Measurements from ENCODE around the gene TAF1B. TPM values are rescaled to one million over a fixed set of nuclear protein-coding genes. Genes with fewer than 3 reads are reported as not detected.

Gene TAF1B
- total and polyA plus RNA-seq, 2 donors from 2014 or later = 8.8 to 27.7 TPM

DNA sequence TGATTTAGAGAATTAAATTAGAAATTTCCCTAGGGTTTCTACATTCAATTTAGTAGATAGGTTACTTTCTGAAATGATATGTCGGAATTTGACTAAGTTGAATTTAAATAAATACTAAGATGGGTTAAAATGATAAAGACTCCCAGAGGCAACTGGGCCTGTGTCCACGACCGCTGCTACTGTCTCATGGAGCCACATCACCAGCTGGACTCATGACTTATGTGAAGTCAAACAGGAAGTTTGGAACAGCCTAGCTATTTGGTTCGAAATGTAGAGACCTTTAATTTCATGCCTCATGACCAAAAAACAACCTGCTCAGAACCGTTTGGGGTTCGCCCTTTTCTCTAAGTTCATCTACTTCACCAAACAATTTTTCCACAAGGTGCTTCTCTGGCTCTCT, 130.4 kb downstream of the TAF1B start:
- intact Hi-C loops (cut with DNase I) = no loop called here
- DNase-seq (no peak), FAIRE-seq (no peak)
- no peak overlapping the region for H3K27ac ChIP-seq (ENCODE audit: low read depth in 2 of 2, low read length in 2 of 2)
- H3K9me3 ChIP-seq (ENCODE audit: control insufficient read depth in 2 of 3, insufficient read depth in 1 of 3, low read length in 3 of 3) = no peaks in the 10 kb centered on the region
- no peak overlapping the region for H3K4me3 ChIP-seq (ENCODE audit: low read length in 3 of 3)
- no peak overlapping the region for H3K9ac ChIP-seq (ENCODE audit: low read length in 3 of 3)
- H3K27me3 ChIP-seq (ENCODE audit: control insufficient read depth, insufficient read depth, low read length) = no peaks in the 10 kb centered on the region
- peaks cover 0 to 11% (median 0%) of the 10 kb centered on the region in 3 donors for H3K36me3 ChIP-seq (ENCODE audit: control insufficient read depth in 2 of 3, insufficient read depth in 3 of 3, low read length in 3 of 3)
- H3K4me1 ChIP-seq (ENCODE audit: control insufficient read depth in 2 of 3, insufficient read depth in 2 of 3, low read depth in 1 of 3, low read length in 3 of 3) = no peaks in the 10 kb centered on the region
- TF ChIP-seq, protein P1, sequence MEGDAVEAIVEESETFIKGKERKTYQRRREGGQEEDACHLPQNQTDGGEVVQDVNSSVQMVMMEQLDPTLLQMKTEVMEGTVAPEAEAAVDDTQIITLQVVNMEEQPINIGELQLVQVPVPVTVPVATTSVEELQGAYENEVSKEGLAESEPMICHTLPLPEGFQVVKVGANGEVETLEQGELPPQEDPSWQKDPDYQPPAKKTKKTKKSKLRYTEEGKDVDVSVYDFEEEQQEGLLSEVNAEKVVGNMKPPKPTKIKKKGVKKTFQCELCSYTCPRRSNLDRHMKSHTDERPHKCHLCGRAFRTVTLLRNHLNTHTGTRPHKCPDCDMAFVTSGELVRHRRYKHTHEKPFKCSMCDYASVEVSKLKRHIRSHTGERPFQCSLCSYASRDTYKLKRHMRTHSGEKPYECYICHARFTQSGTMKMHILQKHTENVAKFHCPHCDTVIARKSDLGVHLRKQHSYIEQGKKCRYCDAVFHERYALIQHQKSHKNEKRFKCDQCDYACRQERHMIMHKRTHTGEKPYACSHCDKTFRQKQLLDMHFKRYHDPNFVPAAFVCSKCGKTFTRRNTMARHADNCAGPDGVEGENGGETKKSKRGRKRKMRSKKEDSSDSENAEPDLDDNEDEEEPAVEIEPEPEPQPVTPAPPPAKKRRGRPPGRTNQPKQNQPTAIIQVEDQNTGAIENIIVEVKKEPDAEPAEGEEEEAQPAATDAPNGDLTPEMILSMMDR (IDR thresholded peaks at IDR 0.05; ENCODE audit: borderline replicate concordance, extremely low read depth, insufficient read depth) = no peak

DNA sequence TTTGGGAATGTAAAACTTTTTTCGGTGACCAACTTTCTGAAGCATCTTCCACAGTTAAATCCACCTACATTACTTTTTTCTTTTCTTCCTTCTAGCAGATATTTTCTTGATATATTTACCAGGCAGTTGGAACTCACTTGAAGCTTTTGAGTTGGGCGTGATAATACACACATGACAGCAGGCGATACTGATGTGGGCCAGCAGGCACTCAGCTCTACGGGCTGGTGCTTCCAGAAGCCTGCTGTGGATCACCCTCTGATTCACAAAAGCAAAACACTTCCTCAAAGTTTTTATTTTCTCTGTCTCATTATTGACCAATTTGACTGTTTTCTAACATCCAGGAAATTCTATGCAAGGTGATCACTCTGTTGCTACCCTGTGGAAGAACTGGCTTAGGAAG, 131.1 kb downstream of the TAF1B start:
- H3K9me3 ChIP-seq (ENCODE audit: control insufficient read depth in 2 of 3, insufficient read depth in 1 of 3, low read length in 3 of 3) = no peaks in the 10 kb centered on the region
- intact Hi-C loops (cut with DNase I) = no loop called here
- no peaks in the 10 kb centered on the region for H3K27me3 ChIP-seq (ENCODE audit: control insufficient read depth, insufficient read depth, low read length)
- no peak overlapping the region for H3K9ac ChIP-seq (ENCODE audit: low read length in 3 of 3)
- no peak for FAIRE-seq
- peaks cover 0 to 11% (median 0%) of the 10 kb centered on the region in 3 donors for H3K36me3 ChIP-seq (ENCODE audit: control insufficient read depth in 2 of 3, insufficient read depth in 3 of 3, low read length in 3 of 3)
- no peak overlapping the region for H3K4me3 ChIP-seq (ENCODE audit: low read length in 3 of 3)
- no peak overlapping the region for H3K27ac ChIP-seq (ENCODE audit: low read depth in 2 of 2, low read length in 2 of 2)
- no peak for DNase-seq
- TF ChIP-seq, protein P1 (IDR thresholded peaks at IDR 0.05; ENCODE audit: borderline replicate concordance, extremely low read depth, insufficient read depth) = no peak
- H3K4me1 ChIP-seq (ENCODE audit: control insufficient read depth in 2 of 3, insufficient read depth in 2 of 3, low read depth in 1 of 3, low read length in 3 of 3) = no peaks in the 10 kb centered on the region

DNA sequence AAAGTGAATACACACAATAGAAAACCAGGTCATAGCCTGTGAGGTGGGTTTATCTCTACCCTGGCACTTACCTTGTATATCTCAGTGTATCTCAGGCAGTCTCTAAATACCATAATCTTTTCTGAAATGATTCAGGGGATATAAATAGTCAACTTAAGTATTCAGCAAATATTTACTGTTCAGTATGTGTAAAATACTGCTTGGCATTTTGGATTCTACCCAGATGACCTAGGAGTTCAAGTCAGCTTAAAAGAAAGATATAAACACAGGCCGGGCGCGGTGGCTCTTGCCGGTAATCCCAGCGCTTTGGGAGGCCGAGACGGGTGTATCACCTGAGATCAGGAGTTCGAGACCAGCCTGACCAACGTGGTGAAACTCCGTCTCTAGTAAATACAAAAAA, 132.1 kb downstream of the TAF1B start:
- Histone ChIP-seq H3K9ac (ENCODE audit: low read length in 3 of 3) (no peak overlapping the region), H3K27me3 (ENCODE audit: control insufficient read depth, insufficient read depth, low read length) (no peaks in the 10 kb centered on the region), H3K36me3 (ENCODE audit: control insufficient read depth in 2 of 3, insufficient read depth in 3 of 3, low read length in 3 of 3) (peaks cover 0 to 11% (median 0%) of the 10 kb centered on the region in 3 donors), H3K4me1 (ENCODE audit: control insufficient read depth in 2 of 3, insufficient read depth in 2 of 3, low read depth in 1 of 3, low read length in 3 of 3) (no peaks in the 10 kb centered on the region), H3K4me3 (ENCODE audit: low read length in 3 of 3) (no peak overlapping the region), H3K27ac (ENCODE audit: low read depth in 2 of 2, low read length in 2 of 2) (no peak overlapping the region), H3K9me3 (ENCODE audit: control insufficient read depth in 2 of 3, insufficient read depth in 1 of 3, low read length in 3 of 3) (no peaks in the 10 kb centered on the region)
- intact Hi-C loops (cut with DNase I) = no loop called here
- DNase-seq (no peak), FAIRE-seq (no peak)
- TF ChIP-seq, protein P1 (IDR thresholded peaks at IDR 0.05; ENCODE audit: borderline replicate concordance, extremely low read depth, insufficient read depth) = no peak

DNA sequence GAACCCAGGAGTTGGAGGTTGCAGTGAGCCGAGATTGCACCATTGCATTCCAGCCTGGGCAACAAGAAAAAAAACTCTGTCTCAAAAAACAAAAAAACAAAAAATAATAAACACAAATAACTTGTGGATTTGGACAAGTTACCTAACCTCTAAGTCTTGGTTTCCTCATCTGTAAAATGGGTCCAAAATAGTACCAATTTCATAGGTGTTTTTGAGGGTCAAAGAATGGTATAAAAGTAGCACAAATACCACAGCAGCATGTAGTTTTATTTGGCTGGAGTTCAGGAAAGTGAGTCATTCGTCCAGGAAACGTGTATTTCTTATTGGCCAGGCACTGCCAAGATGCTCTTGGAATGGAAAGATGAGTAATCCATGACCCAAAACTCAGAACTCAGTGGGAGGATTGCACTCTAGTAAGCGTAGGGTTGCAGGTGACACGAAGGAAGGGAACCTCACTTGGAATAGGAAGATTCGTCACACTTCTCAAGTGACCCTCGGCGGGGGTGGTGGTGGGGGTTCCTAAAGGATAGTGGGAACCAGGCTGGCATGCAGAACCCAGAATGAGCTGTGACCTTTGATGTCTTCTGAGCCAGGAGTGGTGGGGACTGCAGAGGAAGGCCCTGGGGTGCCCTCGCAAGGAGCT, 132.7 kb downstream of the TAF1B start:
- H3K27ac ChIP-seq (ENCODE audit: low read depth in 2 of 2, low read length in 2 of 2) = no peak overlapping the region
- H3K9ac ChIP-seq (ENCODE audit: low read length in 3 of 3) = no peak overlapping the region
- peaks cover 0 to 11% (median 0%) of the 10 kb centered on the region in 3 donors for H3K36me3 ChIP-seq (ENCODE audit: control insufficient read depth in 2 of 3, insufficient read depth in 3 of 3, low read length in 3 of 3)
- H3K27me3 ChIP-seq (ENCODE audit: control insufficient read depth, insufficient read depth, low read length) = no peaks in the 10 kb centered on the region
- no peaks in the 10 kb centered on the region for H3K4me1 ChIP-seq (ENCODE audit: control insufficient read depth in 2 of 3, insufficient read depth in 2 of 3, low read depth in 1 of 3, low read length in 3 of 3)
- TF ChIP-seq, protein P1 (IDR thresholded peaks at IDR 0.05; ENCODE audit: borderline replicate concordance, extremely low read depth, insufficient read depth) = no peak
- no peaks in the 10 kb centered on the region for H3K9me3 ChIP-seq (ENCODE audit: control insufficient read depth in 2 of 3, insufficient read depth in 1 of 3, low read length in 3 of 3)
- DNase-seq = no peak
- FAIRE-seq = no peak
- intact Hi-C loops (cut with DNase I) = no loop called here
- H3K4me3 ChIP-seq (ENCODE audit: low read length in 3 of 3) = no peak overlapping the region

Measured in kidney (tissue), 14 donors.